IMR-90 (cell line): ENCODE measurements around the gene MINDY1. TPM values are rescaled to one million over a fixed set of nuclear protein-coding genes. Genes with fewer than 3 reads are reported as not detected.
A peak's percentile ranks its signal among the peaks of the same experiment; 100 is the strongest.

ENCODE experiments used
- ATAC-seq: fragments of 200-7000 bp; cut with Tn5 transposase; 2 replicates; pipeline ENCODE4 v1.9.1; 2020; ENCODE audit warnings: low read depth, mild to moderate bottlenecking, moderate library complexity
- BruUV-seq: library from RNA; stranded (reverse); fragments of 400-500 nt; replicated peaks from 2 replicates; lab custom pipeline; 2021; lab: Mats Ljungman, UMichigan
- CTCF ChIA-PET: fragments of 300-600 bp; formaldehyde crosslinking; extraction: SDS; loops from one replicate; lab custom pipeline; 2021; ENCODE audit warnings: antibody characterized with exemption; lab: Yijun Ruan, JAX
- POLR2A ChIA-PET: fragments of 300-600 bp; sonication (Branson Sonifier 250); formaldehyde crosslinking; loops from one replicate; lab custom pipeline; 2022; ENCODE audit warnings: antibody characterized with exemption; ENCODE audit not compliant: unreplicated experiment; lab: Charles Lee
- DNase-seq: peaks from one replicate; pipeline ENCODE4 v3.0.0; 2013
- H2AFZ ChIP-seq: replicated peaks from 2 replicates; pipeline ENCODE3; 2013; ENCODE audit warnings: low read length, mild to moderate bottlenecking; ENCODE audit not compliant: poor library complexity
- H2AK5ac ChIP-seq: 2 replicates; pipeline ENCODE4 v1.6.1; 2013; ENCODE audit warnings: low read depth, low read length, inconsistent platforms
- H2AK9ac ChIP-seq: replicated peaks from 2 replicates; pipeline ENCODE3; 2013; ENCODE audit warnings: mild to moderate bottlenecking, low read depth, low read length, moderate library complexity; ENCODE audit not compliant: poor library complexity
- H2BK120ac ChIP-seq: 2 replicates; pipeline ENCODE4 v1.6.1; 2013; ENCODE audit warnings: low read depth, low read length, inconsistent platforms
- H2BK15ac ChIP-seq: 3 replicates; pipeline ENCODE4 v1.6.1; 2013; ENCODE audit warnings: low read depth, low read length, inconsistent platforms
- H2BK20ac ChIP-seq: 2 replicates; pipeline ENCODE4 v1.6.1; 2013; ENCODE audit warnings: low read depth, mild to moderate bottlenecking, inconsistent platforms, low read length, moderate library complexity
- H2BK5ac ChIP-seq: 2 replicates; pipeline ENCODE4 v1.6.1; 2013; ENCODE audit warnings: mild to moderate bottlenecking, low read depth, low read length, inconsistent platforms; ENCODE audit not compliant: poor library complexity, severe bottlenecking
- H3K14ac ChIP-seq: replicated peaks from 2 replicates; pipeline ENCODE4 v1.6.1; 2013; ENCODE audit warnings: low read depth, low read length, inconsistent platforms
- H3K18ac ChIP-seq: 2 replicates; pipeline ENCODE4 v1.6.1; 2013; ENCODE audit warnings: low read depth, low read length, control low read depth
- H3K23ac ChIP-seq: 2 replicates; pipeline ENCODE4 v1.6.1; 2013; ENCODE audit warnings: low read depth, low read length, inconsistent platforms
- H3K27ac ChIP-seq: 2 replicates; pipeline ENCODE4 v1.5.1; 2013; ENCODE audit warnings: mild to moderate bottlenecking, control low read depth, low read length; ENCODE audit not compliant: insufficient read depth
- H3K27me3 ChIP-seq: 2 replicates; pipeline ENCODE4 v1.6.1; 2013; ENCODE audit warnings: low read length; ENCODE audit not compliant: control insufficient read depth, insufficient read depth
- H3K36me3 ChIP-seq: 2 replicates; pipeline ENCODE4 v1.6.1; 2013; ENCODE audit warnings: low read length, mixed read lengths; ENCODE audit not compliant: control insufficient read depth, insufficient read depth
- H3K4ac ChIP-seq: 2 replicates; pipeline ENCODE4 v1.6.1; 2013; ENCODE audit warnings: low read depth, low read length, inconsistent platforms
- H3K4me1 ChIP-seq: 2 replicates; pipeline ENCODE4 v1.6.1; 2013; ENCODE audit warnings: low read length, mixed read lengths; ENCODE audit not compliant: control insufficient read depth, insufficient read depth
- H3K4me2 ChIP-seq: 2 replicates; pipeline ENCODE4 v1.6.1; 2013; ENCODE audit warnings: low read depth, mild to moderate bottlenecking, control low read depth, low read length, moderate library complexity
- H3K4me3 ChIP-seq: 2 replicates; pipeline ENCODE4 v1.5.1; 2013; ENCODE audit warnings: low read depth, mild to moderate bottlenecking, control low read depth, low read length, moderate library complexity; ENCODE audit not compliant: insufficient read depth
- H3K56ac ChIP-seq: 2 replicates; pipeline ENCODE4 v1.6.1; 2013; ENCODE audit warnings: low read length, inconsistent platforms; ENCODE audit not compliant: insufficient read depth; ENCODE audit errors: extremely low read depth
- H3K79me1 ChIP-seq, 2 experiments: 2 replicates each; pipeline ENCODE4 v1.6.1; 2013; ENCODE audit warnings: low read length in 2 of 2, inconsistent platforms in 1 of 2, low read depth in 1 of 2
- H3K9ac ChIP-seq: 2 replicates; pipeline ENCODE4 v1.6.1; 2013; ENCODE audit warnings: low read depth, low read length, control low read depth
- H3K9me1 ChIP-seq: 2 replicates; pipeline ENCODE4 v1.6.1; 2013; ENCODE audit warnings: low read length, inconsistent platforms; ENCODE audit not compliant: insufficient read depth
- H3K9me3 ChIP-seq: 2 replicates; pipeline ENCODE4 v1.6.1; 2013; ENCODE audit warnings: low read length; ENCODE audit not compliant: control insufficient read depth, insufficient read depth
- H4K20me1 ChIP-seq: 2 replicates; pipeline ENCODE4 v1.6.1; 2013; ENCODE audit warnings: low read length, inconsistent platforms; ENCODE audit not compliant: insufficient read depth
- H4K5ac ChIP-seq: 2 replicates; pipeline ENCODE4 v1.6.1; 2013; ENCODE audit warnings: mild to moderate bottlenecking, low read depth, low read length, control low read depth
- H4K8ac ChIP-seq, 2 experiments: 2 replicates each; pipeline ENCODE4 v1.6.1; 2013; ENCODE audit warnings: low read depth in 2 of 2, low read length in 2 of 2, control low read depth in 1 of 2, inconsistent platforms in 1 of 2
- H4K91ac ChIP-seq: 2 replicates; pipeline ENCODE4 v1.6.1; 2013; ENCODE audit warnings: low read depth, low read length, inconsistent platforms; ENCODE audit not compliant: insufficient read depth
- BHLHE40 ChIP-seq: fragments of 150-350 bp; IDR thresholded peaks from 2 replicates; pipeline ENCODE4 v1.6.1; 2016; ENCODE audit warnings: mild to moderate bottlenecking, low read depth, low read length
- CEBPB ChIP-seq: IDR thresholded peaks from 2 replicates; pipeline ENCODE4 v1.6.1; 2012; ENCODE audit warnings: low read depth, low read length, improper control_type of control experiment
- CHD1 ChIP-seq: IDR thresholded peaks from 2 replicates; pipeline ENCODE4 v1.6.1; 2012; ENCODE audit warnings: low read depth, low read length, improper control_type of control experiment
- CTCF ChIP-seq: conservative IDR thresholded peaks from 2 replicates; pipeline ENCODE4 v1.5.1; 2012; ENCODE audit warnings: mild to moderate bottlenecking, low read depth, low read length, improper control_type of control experiment
- ELK1 ChIP-seq: fragments of 150-350 bp; IDR thresholded peaks from 2 replicates; pipeline ENCODE4 v1.6.1; 2016; ENCODE audit warnings: low read depth, mild to moderate bottlenecking, low read length, moderate library complexity, borderline replicate concordance
- MAFK ChIP-seq: IDR thresholded peaks from 2 replicates; pipeline ENCODE4 v1.6.1; 2012; ENCODE audit warnings: low read depth, low read length, improper control_type of control experiment
- MAZ ChIP-seq: IDR thresholded peaks from 2 replicates; pipeline ENCODE4 v1.6.1; 2012; ENCODE audit warnings: low read depth, mild to moderate bottlenecking, low read length, improper control_type of control experiment, moderate library complexity, borderline replicate concordance
- MXI1 ChIP-seq: IDR thresholded peaks from 2 replicates; pipeline ENCODE4 v1.6.1; 2012; ENCODE audit warnings: low read depth, mild to moderate bottlenecking, low read length, moderate library complexity, borderline replicate concordance
- NFE2L2 ChIP-seq: fragments of 150-350 bp; IDR thresholded peaks from 2 replicates; pipeline ENCODE4 v1.6.1; 2016; ENCODE audit warnings: low read depth, mild to moderate bottlenecking, low read length
- POLR2A ChIP-seq: IDR thresholded peaks from 2 replicates; pipeline ENCODE4 v1.6.1; 2012; ENCODE audit warnings: mild to moderate bottlenecking, low read depth, low read length
- RAD21 ChIP-seq: IDR thresholded peaks from 2 replicates; pipeline ENCODE4 v1.6.1; 2012; ENCODE audit warnings: low read length, improper control_type of control experiment
- RCOR1 ChIP-seq: IDR thresholded peaks from 2 replicates; pipeline ENCODE4 v1.6.1; 2012; ENCODE audit warnings: mild to moderate bottlenecking, low read length, improper control_type of control experiment; ENCODE audit not compliant: insufficient replicate concordance
- RFX5 ChIP-seq: IDR thresholded peaks from 2 replicates; pipeline ENCODE4 v1.8.0; 2012; ENCODE audit warnings: low read depth, mild to moderate bottlenecking, low read length, moderate library complexity
- SMC3 ChIP-seq: fragments of 150-350 bp; IDR thresholded peaks from 2 replicates; pipeline ENCODE4 v1.6.1; 2016; ENCODE audit warnings: low read depth, mild to moderate bottlenecking, antibody characterized with exemption, low read length, moderate library complexity
- USF2 ChIP-seq: fragments of 150-350 bp; IDR thresholded peaks from 2 replicates; pipeline ENCODE4 v1.6.1; 2017; ENCODE audit warnings: mild to moderate bottlenecking, antibody characterized with exemption, low read length, low read depth
- WGBS, 2 experiments: methylation state at CpG; one replicate each; pipeline versions ENCODE4 v1.1.5 to v1.1.7; 2013; ENCODE audit warnings: missing lambda C conversion rate in 2 of 2; ENCODE audit not compliant: insufficient read length in 1 of 2; ENCODE audit errors: extremely low coverage in 2 of 2; 5-methylcytosine and 5-hydroxymethylcytosine counted together
- dilution Hi-C: fragments of 300-500 bp; cut with HindIII; formaldehyde crosslinking; loops from one replicate; pipeline ENCODE4 v1.14.3; 2018; ENCODE audit warnings: low sequenced_read_pairs; ENCODE audit not compliant: unreplicated experiment
- in situ Hi-C: fragments of 300-500 bp; cut with MboI; formaldehyde crosslinking; loops from 3 replicates; pipeline ENCODE4 v1.14.3; 2019; ENCODE audit warnings: low sequenced_read_pairs, inconsistent platforms, mixed read lengths
- intact Hi-C: fragments of 100-400 bp; cut with micrococcal nuclease; formaldehyde crosslinking; loops from 2 replicates; pipeline ENCODE4 v1.10.0; 2022
- polyA plus RNA-seq, 3 experiments: library from polyadenylated mRNA; depleted of rRNA; stranded (reverse); fragments of >200 nt; gene quantifications; 2 replicates each; pipeline ENCODE4 v1.2.3, GENCODE V29; 2012; ENCODE audit warnings: low replicate concordance in 1 of 3
- total RNA-seq: library from RNA; depleted of rRNA; stranded (reverse); fragments of >200 nt; gene quantifications from 2 replicates; pipeline ENCODE4 v1.2.3, GENCODE V29; 2012

Gene MINDY1
- total and polyA plus RNA-seq, 2 of the 4 experiments (the other 2 are of a cell fraction), result 6.6 to 7.3 TPM

- Histone ChIP-seq H2AK9ac (no peak overlapping the region), H3K18ac (no peak overlapping the region), H2AFZ (no peak overlapping the region), H3K36me3 (peaks cover 71% of the 10 kb centered on the region), H2BK120ac (no peak overlapping the region), H4K8ac (no peak overlapping the region), H3K14ac (no peak overlapping the region), H4K5ac (no peak overlapping the region), H3K23ac (no peak overlapping the region), H3K9me1 (peaks cover 23% of the 10 kb centered on the region), H4K91ac (no peak overlapping the region), H2BK5ac (no peak overlapping the region), H3K27me3 (no peaks in the 10 kb centered on the region), H2AK5ac (no peak overlapping the region), H3K9me3 (no peaks in the 10 kb centered on the region), H2BK15ac (no peak overlapping the region), H3K4me2 (no peak overlapping the region), H3K27ac (no peak overlapping the region), H2BK20ac (no peak overlapping the region), H3K56ac (no peak overlapping the region), H4K20me1 (peaks cover 52% of the 10 kb centered on the region), H3K4me3 (no peak overlapping the region), H3K4me1 (peaks cover 9% of the 10 kb centered on the region), H3K79me1 (peaks cover 28 to 62% of the 10 kb centered on the region in 2 experiments), H3K9ac (no peak overlapping the region), H3K4ac (no peak overlapping the region)
- intact Hi-C loops (no loop called here), dilution Hi-C loops (no loop called here), in situ Hi-C loops (no loop called here)
- ChIA-PET CTCF (interaction anchor here (1.3 kb wide), 1 partner anchor 13 kb away, joined by 3 read pairs; no protein-coding TSS in a partner anchor), POLR2A (no interaction called here)
- no CpG with 5 or more reads among the region's 6 CpGs for WGBS, 2 experiments
- TF ChIP-seq RAD21 (no peak), CHD1 (no peak), MAFK (no peak), RCOR1 (no peak), POLR2A (no peak), SMC3 (no peak), USF2 (no peak), ELK1 (no peak), CTCF (no peak), CEBPB (no peak), NFE2L2 (no peak), MAZ (no peak), RFX5 (no peak), BHLHE40 (no peak), MXI1 (no peak)
- TSS peak; percentile 85 for BruUV-seq
- ATAC-seq, result no peak
- DNase-seq, result no peak
Observed at GRCh38 chr1:150966011-150966410, 40.7 kb downstream of the MINDY1 start.
